ENCODE data around the gene CCL2.

The CCL2 gene

DNA sequence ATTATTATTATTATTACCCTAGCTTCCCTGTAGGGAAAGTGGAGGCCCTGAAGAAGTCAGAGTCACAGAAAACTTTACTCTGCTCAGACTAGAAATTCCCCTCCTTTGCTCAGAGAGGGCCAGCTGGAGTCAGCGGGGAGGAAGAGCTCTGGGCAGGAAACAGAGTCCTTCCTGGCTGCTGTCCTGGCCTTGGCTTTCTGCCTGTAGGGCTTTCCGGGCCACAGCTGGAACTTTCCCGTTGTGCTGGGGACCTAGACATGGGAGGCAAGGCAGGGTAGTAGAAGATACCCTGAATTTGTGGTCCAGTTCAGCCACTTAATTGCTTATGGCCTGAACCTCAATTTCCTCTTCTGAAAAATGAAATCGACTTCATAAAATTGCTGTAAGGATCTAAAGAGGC, 14.0 kb upstream of the CCL2 start:
- DNase-seq (ENCODE audit: low spot score), result no peak

DNA sequence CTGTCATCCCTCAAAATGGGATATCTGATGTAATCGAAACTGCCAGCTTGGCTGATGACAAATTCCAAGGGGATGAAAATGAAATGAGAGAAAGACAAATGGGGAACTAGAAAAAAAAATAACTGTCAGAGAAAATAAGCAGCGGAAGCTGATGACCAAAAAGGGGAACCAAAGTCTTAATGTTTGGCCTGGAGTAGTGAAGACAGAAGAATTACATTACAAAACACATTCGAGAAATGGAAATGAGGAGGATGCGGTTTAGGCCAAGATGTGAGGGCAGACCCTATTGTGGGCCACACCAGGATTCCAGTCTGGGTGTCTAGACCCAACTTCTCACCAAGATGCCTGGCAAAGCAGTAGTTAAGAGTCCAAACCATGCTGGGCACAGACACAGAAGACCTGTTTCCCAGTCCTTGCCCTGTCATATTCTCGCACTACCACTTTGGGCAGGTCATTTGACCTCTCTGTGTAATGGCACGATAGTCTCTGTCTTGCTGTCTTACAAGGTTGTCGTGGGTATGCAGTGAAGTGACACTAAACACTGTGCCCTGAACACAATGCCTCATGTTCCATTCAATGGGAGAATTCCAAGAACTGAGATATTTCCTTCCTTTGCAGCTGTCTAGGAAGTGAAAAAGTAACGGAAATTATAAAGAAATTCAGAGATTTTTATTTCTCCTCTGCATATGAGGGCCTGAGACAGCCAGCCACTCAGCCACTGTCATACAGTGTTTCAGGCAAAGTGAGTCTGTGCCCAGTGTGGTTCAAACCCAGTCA, 12.3 kb upstream of the CCL2 start:
- DNase-seq (ENCODE audit: low spot score), result no peak

DNA sequence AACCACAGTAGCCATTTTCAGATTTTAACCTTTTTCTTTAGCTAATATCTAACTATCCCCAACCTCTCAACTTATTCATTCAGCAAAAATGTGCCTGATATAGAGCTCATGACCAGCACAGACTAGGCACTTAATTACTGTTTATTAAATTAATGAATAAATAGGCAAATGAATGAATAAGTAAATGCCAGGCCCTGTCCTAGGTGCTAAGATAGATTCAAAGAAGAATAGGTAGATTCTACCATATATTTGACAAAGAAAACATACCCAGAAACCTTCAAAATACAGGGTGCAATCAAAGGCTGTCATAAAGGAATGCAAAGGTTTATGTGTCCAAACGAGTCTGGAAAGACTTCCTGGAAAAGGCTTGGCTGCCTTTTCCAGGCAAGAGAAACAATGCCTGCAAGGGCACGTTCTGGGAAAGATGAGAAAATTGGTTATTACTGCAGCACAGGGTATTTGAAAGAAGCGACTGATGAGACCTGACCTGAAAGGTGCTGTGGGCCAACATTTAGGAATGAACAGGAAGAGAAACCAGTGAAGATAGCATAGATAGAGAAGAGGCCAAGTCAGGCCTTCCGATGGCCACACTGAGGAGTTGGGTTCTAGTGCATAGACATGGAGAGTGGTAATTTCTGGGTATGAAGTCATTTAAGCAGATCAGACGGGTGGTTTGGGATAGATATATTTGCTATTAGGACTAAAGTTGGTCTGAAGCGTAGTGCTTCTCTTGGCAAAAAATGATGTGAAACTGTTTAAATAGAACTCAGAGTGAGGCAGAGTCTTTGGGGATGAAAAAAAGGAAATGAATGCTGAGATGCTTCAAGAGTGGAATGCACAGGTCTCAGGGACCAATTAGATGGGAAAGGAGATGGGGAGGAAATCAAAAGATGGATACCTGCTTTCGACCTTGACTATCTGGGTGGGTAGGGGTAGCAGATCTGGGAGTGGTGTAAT, 11.4 kb upstream of the CCL2 start:
- no peak for DNase-seq (ENCODE audit: low spot score)

DNA sequence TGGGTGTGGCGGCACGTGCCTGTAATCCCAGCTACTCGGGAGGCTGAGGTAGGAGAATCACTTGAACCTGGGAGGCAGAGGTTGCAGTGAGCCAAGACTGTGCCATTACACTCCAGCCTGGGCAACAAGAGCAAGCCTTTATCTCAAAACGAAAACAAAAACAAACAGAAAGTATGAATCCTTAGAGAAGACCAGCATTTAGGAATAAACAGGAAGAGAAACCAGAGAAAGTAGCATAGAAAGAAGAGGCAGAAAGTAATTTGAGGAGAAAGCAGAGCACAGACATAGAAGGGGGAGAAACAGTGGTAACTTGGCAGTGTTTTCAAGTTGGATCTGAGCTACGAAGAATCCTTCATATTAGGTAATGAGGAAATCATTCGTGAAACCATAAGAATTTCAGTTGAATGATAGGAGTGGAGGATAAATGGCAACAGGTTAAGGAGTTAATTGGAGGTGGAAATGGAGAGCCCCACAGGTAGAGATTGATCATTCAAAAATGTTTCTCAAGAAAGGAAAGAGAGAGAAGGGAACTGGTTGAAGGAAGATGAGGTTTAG, 9.7 kb upstream of the CCL2 start:
- DNase-seq (ENCODE audit: low spot score), result no peak

DNA sequence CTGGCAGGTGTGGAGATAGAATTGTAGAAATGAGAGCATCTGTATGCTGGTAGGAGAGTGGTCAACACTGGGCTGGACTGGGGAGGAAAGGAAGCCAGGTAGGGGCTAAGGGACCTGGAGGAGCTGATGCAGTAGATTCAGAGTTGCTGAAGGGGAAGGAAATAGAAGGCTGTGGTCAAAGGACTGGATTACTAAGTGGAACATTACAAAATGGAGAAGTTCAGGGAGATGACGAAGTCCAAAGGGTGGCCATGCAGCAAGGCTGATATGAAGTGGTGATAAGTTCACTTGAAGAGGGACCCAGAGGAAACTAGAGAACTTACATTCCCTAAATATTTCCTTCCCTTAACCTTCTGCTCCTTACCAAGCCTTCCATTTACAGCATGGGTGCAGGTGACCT, 8.6 kb upstream of the CCL2 start:
- DNase-seq (ENCODE audit: low spot score), result no peak

DNA sequence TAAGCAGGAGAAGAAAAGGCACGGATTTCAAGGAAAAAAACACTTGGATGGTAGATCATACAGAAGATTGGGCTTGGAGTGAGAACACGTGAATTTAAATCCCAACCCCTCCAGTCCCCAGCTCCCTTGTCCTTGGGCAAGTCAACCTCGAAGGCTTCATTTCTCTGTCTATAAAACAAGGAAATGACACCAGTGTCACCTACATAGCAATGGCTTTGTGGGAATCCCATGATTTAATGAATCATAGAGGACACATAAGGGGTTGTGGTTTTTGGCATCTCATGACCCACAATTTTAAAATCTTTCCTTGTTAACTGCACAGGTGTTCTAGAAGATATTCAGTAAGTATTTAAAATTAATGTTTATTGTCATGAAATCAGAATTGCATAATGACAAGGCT, 8.2 kb upstream of the CCL2 start:
- DNase-seq (ENCODE audit: low spot score), result no peak

DNA sequence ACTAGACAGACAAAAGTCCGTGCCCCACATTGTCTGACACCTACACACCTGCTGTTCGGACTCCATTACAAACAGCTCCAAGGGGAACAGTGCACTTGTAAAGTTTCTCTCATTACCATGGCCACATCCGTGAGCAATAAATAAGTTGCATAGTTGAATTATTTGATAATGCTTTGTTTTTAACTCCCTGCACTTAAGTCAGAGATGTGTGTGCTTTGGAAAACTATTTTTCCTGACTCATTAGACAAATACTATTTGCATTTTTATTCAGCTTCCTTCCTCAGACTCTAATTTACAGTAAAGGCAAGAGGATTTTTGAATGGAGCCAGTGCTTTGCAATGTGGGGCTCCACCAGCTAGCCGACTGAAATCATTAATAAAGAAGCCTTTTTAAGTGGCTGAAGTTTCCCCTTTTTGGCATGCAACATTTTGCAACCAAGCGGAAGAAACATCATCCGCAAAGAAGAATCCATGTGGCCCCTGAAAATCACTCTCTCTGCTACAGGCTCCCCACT, 6.5 kb upstream of the CCL2 start:
- DNase-seq (ENCODE audit: low spot score), result no peak

DNA sequence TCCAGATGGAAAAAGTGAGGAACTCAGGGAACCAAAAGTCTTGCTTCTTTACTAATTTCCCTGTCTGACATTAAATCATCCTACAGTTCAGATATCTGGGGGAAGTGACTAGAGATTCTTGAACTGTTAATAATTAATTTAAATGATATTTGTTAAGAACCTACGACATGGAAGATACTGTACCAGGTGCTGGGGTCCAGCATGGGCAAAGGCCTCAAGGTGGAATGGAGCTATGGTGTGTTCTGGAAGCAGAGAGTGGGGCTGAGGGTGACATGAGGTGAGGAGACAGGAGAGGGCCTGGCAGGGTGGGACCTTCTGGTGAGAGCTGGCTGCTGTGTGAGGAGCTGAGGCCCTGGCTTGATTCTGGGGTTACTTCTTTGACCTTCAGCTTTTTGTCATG, 6.0 kb upstream of the CCL2 start:
- DNase-seq (ENCODE audit: low spot score), result no peak

DNA sequence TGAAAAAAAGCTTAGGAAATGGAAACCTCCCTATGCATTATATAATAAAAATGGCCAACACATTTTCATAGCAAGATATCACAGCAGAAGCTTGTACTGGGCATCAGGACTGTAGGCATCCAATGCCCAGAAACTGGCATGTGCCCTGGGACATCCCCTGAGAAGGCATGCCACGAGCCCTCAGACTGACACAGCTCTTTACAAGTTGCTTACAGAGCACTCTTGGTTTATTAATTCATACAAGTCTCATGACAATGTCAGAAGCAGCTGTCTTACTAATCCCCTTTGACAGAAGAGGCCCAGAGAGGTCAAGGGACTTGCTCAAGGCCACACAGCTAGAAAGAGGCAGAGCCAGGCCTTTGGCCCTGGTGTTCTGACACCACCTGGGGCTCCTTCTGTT, 5.6 kb upstream of the CCL2 start:
- no peak for DNase-seq (ENCODE audit: low spot score)

DNA sequence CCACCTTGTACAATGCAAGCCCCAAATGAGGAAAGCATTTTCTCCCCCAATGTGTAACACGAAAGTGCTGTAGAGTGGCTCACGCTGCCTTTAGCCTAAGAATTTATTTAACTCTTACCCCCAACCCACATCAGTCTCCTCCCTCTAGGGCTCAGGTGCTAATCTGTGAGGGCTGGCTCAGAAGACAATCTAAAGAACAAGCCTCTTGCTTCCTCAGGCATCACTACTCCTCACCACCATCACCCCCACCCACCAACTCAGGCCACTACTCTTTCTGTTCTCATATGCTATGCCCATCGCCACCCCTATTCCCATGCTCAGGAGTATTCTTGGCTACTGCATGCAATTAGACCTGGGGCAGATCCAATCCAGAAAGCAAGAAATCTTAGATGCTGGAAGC, 3.9 kb upstream of the CCL2 start:
- DNase-seq (ENCODE audit: low spot score), result no peak

DNA sequence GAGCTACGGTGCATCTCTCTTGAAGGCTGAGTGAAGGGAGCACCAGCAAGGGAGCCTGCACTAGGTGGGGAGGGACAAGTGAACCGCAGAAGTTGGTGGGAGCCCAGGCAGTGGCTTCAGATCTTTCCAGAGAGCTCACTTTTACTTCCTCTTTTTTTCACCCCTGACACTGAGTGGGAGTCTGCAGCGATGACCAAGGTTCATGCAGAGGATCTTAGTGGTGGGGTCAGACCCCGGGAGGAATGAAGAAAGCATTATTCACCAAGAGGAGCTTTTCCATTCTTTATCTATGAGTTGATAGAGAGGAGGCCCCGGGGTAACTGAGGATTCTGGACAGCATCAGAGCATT, 3.0 kb upstream of the CCL2 start:
- DNase-seq (ENCODE audit: low spot score), result no peak

DNA sequence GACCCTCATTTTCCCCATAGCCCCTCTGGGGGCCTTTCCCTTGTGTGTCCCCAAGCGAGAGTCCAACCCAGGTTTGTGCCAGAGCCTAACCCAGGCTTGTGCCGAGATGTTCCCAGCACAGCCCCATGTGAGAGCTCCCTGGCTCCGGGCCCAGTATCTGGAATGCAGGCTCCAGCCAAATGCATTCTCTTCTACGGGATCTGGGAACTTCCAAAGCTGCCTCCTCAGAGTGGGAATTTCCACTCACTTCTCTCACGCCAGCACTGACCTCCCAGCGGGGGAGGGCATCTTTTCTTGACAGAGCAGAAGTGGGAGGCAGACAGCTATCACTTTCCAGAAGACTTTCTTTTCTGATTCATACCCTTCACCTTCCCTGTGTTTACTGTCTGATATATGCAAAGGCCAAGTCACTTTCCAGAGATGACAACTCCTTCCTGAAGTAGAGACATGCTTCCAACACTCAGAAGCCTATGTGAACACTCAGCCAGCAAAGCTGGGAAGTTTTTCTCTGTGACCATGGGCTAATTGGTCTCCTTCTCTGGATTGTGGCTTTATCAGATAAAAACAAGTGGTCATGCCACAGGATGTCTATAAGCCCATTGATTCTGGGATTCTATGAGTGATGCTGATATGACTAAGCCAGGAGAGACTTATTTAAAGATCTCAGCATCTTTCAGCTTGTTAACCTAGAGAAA, 2.5 kb upstream of the CCL2 start:
- no peak for DNase-seq (ENCODE audit: low spot score)

DNA sequence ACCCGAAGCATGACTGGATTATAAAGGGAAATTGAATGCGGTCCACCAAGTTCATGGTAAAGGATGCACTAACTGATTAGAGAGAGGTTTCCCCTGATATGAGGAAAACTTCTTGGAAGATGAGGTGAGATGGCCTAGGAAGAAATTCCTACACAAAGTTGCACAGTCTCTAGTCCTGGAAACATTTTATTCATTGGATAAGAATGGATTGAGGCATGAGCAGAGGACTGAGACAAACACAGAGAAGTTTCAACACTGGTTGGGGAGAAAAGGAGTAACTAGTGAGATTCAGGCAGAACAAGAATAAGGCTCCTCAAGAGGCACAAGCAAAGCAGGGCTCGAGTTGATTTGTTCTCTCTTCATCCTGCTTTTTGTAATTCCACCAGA, 2.0 kb upstream of the CCL2 start:
- no peak for DNase-seq (ENCODE audit: low spot score)

DNA sequence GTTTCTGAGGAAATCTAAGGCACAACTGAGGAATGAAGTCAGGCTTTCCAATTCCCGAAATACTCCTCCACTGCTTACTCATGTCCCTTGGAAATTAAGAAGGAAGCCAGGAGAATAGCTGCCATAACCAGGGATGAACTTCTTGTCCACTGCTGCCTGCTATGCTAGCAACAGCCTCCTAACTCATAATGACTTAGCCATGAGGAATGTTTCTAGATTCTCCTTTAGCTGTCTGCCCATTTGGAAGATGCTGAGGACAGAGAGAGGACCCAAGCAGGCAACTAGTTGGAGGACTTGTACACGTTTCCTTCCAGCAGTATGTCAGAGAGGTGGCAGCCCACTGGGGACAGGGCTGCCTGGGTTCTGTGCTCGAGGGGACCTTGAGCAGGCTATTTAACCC, 939 bp upstream of the CCL2 start:
- no peak for DNase-seq (ENCODE audit: low spot score)

DNA sequence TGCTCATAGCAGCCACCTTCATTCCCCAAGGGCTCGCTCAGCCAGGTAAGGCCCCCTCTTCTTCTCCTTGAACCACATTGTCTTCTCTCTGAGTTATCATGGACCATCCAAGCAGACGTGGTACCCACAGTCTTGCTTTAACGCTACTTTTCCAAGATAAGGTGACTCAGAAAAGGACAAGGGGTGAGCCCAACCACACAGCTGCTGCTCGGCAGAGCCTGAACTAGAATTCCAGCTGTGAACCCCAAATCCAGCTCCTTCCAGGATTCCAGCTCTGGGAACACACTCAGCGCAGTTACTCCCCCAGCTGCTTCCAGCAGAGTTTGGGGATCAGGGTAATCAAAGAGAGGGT, 272 bp downstream of the CCL2 start:
- no peak for DNase-seq (ENCODE audit: low spot score)

DNA sequence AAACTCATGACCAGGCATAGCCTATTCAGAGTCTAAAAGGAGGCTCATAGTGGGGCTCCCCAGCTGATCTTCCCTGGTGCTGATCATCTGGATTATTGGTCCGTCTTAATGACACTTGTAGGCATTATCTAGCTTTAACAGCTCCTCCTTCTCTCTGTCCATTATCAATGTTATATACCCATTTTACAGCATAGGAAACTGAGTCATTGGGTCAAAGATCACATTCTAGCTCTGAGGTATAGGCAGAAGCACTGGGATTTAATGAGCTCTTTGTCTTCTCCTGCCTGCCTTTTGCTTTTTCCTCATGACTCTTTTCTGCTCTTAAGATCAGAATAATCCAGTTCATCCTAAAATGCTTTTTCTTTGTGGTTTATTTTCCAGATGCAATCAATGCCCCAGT, 756 bp downstream of the CCL2 start:
- no peak for DNase-seq (ENCODE audit: low spot score)

DNA sequence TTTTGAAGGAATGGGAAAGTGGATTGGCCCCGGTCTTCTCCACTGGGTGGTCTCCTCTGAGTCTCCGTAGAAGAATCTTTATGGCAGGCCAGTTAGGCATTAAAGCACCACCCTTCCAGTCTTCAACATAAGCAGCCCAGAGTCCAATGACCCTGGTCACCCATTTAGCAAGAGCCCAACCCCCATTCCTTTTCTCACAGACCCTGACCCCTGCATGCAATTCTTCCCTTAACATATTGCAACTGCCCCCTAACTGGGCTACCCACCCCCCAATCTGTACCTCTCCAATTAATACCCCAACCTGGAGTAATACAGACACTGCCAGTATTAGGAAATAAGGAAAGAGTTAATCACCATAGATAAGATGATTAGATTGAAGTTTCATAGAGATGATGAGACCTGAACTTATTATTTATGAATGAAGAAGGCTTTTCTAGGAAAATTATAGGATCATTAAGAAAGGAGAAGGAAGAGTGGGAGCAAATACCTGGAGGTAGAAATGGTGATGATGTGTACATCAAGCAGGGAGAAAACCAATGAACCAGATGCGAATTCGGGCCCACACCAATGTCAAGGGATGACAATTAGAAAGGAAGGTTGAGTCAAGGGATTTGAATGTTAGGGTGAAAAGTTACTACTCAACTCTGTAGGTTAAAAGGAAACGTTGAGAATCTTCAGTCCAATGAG, 2.4 kb downstream of the CCL2 start:
- DNase-seq (ENCODE audit: low spot score), result no peak

DNA sequence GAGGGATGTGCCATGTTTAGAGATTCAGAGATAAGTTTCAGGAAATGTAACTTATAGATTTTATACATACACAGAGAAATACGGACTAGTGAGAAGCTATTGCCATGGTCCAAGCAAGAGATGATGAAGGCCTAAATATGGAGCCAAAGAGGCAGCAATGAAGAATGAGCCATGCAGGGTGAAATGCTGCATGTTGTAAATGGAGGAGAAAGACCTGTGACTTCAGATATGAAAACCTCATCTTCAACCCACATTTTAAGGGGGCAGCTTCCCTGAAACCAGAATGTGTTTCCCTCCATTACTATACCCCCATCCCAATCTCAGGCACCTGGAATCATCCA, 2.9 kb downstream of the CCL2 start:
- no peak for DNase-seq (ENCODE audit: low spot score)

DNA sequence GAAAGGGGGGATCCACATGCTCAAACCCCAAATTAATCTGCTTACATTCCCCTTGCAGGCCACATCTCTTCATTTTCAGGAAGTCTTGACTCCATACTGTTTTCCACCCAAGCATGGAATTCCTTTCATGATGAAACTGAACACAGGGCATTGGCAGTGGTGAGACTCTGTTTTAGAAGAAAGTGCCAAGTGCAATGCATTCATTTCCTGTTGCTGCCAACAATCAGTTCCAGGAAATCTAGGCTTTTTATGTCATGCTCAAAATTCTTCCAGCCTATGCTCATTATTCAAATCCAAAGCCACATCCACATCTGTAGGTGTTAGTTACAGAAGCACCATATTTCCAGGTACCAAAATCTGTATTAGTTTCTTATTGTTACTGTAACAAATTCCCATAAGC, 4.1 kb downstream of the CCL2 start:
- no peak for DNase-seq (ENCODE audit: low spot score)

DNA sequence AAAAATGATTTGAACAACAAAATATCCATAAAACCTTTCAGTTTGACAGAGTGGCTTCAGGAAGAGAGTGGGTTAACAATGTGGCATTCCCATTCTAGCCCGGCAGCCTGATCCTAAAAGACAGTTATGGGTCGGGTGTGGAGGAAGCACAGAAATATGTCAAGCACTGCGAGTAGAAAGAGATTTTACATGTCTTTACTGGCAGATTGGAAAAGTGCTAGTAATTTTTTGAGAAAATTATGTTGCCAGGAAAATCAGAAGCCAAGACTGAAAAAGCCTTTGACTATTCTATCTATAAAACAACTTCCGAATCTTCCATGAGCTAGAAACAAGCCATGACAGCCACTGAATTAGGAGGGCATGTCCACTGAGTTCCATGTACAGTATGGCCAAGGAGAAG, 5.8 kb downstream of the CCL2 start:
- no peak for DNase-seq (ENCODE audit: low spot score)

DNA sequence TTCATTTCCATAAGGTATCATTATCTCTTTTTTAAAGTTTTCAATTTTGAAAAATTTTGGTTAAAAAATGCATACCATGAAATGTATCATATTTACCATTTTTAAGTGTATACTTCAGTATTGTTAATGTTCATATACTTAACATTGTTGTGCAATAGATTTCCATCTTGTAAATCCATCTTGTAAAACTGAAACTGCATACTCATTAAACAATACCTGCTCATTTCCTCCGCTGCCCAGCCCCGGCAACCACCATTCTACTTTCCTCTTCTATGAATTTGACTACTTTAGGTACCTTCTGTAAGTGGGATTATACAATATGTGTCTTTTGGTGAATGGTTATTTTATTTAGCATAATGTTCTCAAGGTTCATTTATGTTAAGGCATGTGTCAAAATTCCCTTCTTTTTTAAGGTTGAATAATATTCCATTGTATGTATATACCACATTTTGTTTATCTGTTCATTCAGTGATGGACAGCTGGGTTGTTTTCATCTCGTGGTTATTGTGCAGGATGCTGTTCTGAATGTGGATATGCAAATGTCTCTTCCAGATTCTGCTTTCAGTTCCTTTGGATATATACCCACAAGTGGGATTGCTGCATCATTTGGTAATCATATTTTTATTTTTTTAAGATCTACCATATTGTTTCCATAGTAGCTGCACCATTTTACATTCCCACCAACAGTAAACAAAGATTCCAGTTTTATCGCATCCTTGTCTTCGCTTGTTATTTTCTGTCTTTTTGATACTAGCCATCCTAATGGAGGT, 6.7 kb downstream of the CCL2 start:
- DNase-seq (ENCODE audit: low spot score), result no peak
